EL (cell line): Measurements from ENCODE around the gene RANBP3L.
"Not testable (repeated sequence)": the region's sequence is repeated elsewhere in the genome, so short reads cannot be mapped to it uniquely, and the experiment has no call there.

Source experiments
- DNase-seq: peaks from one replicate; pipeline ENCODE4 v3.0.0-alpha.2; 2016

The RANBP3L gene

GRCh38 chr5:36301858-36302603 is at the start of gene RANBP3L:
Gene RANBP3L (minus strand): TSS chr5:36301902. CDS start chr5:36301416, 486 bp downstream.
- DNase-seq: peak; percentile 23

- DNase-seq: no peak
Observed at GRCh38 chr5:36346896-36347690, 45.4 kb upstream of the RANBP3L start.

- no peak for DNase-seq
Observed at GRCh38 chr5:36344899-36345298, 43.2 kb upstream of the RANBP3L start.

GRCh38 chr5:36341720-36342119 is 40.0 kb upstream of the RANBP3L start:
- not testable (repeated sequence) for DNase-seq

- no peak for DNase-seq
Observed at GRCh38 chr5:36337597-36337996, 35.9 kb upstream of the RANBP3L start.

- DNase-seq: no peak
Observed at GRCh38 chr5:36334315-36334714, 32.6 kb upstream of the RANBP3L start.

GRCh38 chr5:36332720-36333119 is 31.0 kb upstream of the RANBP3L start:
- not testable (repeated sequence) for DNase-seq

- DNase-seq: no peak
Observed at GRCh38 chr5:36325196-36325595, 23.5 kb upstream of the RANBP3L start.

- DNase-seq: no peak
Observed at GRCh38 chr5:36323926-36324781, 22.5 kb upstream of the RANBP3L start.

- no peak for DNase-seq
Observed at GRCh38 chr5:36312953-36313672, 11.4 kb upstream of the RANBP3L start.

- DNase-seq: no peak
Observed at GRCh38 chr5:36311956-36312355, 10.3 kb upstream of the RANBP3L start.

- DNase-seq: no peak
Observed at GRCh38 chr5:36310138-36310537, 8.4 kb upstream of the RANBP3L start.

GRCh38 chr5:36305571-36306326 is 4.0 kb upstream of the RANBP3L start:
- DNase-seq: peak; percentile 54

- DNase-seq: no peak
Observed at GRCh38 chr5:36304095-36304805, 2.5 kb upstream of the RANBP3L start.

- DNase-seq: peak; percentile 10
Observed at GRCh38 chr5:36300927-36301540, 668 bp downstream of the RANBP3L start.

- DNase-seq: no peak
Observed at GRCh38 chr5:36300191-36300926, 1.3 kb downstream of the RANBP3L start.

GRCh38 chr5:36298552-36298951 is 3.1 kb downstream of the RANBP3L start:
- DNase-seq: no peak

GRCh38 chr5:36297653-36298052 is 4.0 kb downstream of the RANBP3L start:
- DNase-seq: no peak

GRCh38 chr5:36285837-36286615 is 15.7 kb downstream of the RANBP3L start:
- DNase-seq: no peak
